Brain microvascular endothelial cell (primary cell): ENCODE results near the gene NDRG4.

Source experiments
- DNase-seq: peaks from one replicate; pipeline ENCODE4 v3.0.0-alpha.2; 2020
- H3K27ac ChIP-seq: fragments of 250-450 bp; sonication (Bioruptor Pico); 2 replicates; pipeline ENCODE4 v1.5.1; 2020; ENCODE audit warnings: mild to moderate bottlenecking, moderate library complexity
- H3K27me3 ChIP-seq: fragments of 250-450 bp; sonication (Bioruptor Pico); replicated peaks from 2 replicates; pipeline ENCODE4 v1.5.1; 2020; ENCODE audit warnings: mild to moderate bottlenecking
- H3K36me3 ChIP-seq: fragments of 250-450 bp; sonication (Bioruptor Pico); replicated peaks from 2 replicates; pipeline ENCODE4 v1.5.1; 2020; ENCODE audit warnings: mild to moderate bottlenecking
- H3K4me3 ChIP-seq: 2 replicates; pipeline ENCODE4 v1.5.1; 2011; ENCODE audit warnings: low read depth, mild to moderate bottlenecking, control low read depth, low read length, moderate library complexity
- in situ Hi-C: cut with HindIII; loops from 2 replicates; pipeline ENCODE4 v1.10.0; 2017; ENCODE audit warnings: low sequenced_read_pairs, low pct_ligation_motif_present
- TF ChIP-seq, protein P1 (sequence below): IDR thresholded peaks from 2 replicates; pipeline ENCODE4 v1.5.1; 2011; ENCODE audit warnings: low read depth, mild to moderate bottlenecking, moderate library complexity, low read length, control low read depth, inconsistent platforms; ENCODE audit errors: missing control alignments

NDRG4 gene

DNA sequence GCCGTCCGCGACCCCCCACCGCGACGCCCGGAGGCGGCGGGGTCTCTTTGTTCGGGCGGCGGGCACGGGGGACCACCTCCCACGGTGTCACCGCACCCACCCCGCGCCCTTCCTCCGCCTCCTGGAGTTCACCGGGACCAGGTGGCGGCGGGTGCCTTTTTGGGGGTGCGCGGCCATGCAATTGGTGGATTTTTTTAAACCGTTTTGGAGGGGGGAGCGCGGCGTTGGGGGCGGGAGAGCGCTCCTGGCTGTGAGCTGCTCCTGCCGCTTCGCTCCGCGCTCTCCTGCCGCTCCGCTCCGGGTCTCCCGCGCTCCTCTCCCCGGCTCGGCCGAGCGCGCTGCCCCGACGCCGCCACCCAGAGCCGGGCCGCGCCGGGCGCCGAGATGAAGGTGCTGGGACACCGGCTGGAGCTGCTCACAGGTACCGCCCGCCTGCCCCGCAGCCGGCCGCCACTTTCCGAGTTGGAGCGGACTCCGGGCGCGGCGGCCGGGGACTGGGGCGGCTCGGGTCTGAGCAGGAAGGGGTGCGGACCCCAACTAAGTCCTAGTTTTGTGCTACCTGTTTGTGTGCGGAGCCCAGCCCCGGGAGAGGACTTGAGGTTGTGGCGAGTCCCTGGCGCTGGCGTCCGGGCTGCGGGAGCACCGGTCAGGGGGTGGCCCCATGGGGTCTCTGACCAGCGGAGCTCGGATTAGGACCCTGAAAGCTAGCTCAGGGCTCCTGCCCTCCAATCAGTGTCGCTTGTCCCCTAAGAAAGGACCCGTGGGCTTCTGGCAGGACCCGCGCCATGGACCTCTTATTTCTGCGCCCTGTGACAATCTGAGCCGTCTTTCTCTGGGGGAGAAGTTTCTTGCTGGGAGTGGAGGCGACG is 35.7 kb upstream of the NDRG4 start:
- Histone ChIP-seq H3K27ac (no peak overlapping the region), H3K36me3 (no peaks in the 10 kb centered on the region), H3K27me3 (peaks cover 46% of the 10 kb centered on the region), H3K4me3 (no peak overlapping the region)
- TF ChIP-seq, protein P1, sequence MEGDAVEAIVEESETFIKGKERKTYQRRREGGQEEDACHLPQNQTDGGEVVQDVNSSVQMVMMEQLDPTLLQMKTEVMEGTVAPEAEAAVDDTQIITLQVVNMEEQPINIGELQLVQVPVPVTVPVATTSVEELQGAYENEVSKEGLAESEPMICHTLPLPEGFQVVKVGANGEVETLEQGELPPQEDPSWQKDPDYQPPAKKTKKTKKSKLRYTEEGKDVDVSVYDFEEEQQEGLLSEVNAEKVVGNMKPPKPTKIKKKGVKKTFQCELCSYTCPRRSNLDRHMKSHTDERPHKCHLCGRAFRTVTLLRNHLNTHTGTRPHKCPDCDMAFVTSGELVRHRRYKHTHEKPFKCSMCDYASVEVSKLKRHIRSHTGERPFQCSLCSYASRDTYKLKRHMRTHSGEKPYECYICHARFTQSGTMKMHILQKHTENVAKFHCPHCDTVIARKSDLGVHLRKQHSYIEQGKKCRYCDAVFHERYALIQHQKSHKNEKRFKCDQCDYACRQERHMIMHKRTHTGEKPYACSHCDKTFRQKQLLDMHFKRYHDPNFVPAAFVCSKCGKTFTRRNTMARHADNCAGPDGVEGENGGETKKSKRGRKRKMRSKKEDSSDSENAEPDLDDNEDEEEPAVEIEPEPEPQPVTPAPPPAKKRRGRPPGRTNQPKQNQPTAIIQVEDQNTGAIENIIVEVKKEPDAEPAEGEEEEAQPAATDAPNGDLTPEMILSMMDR = no peak
- DNase-seq = no peak
- in situ Hi-C loops = no loop called here

- Histone ChIP-seq H3K27me3 (peaks cover 48% of the 10 kb centered on the region), H3K36me3 (no peaks in the 10 kb centered on the region), H3K4me3 (no peak overlapping the region), H3K27ac (no peak overlapping the region)
- DNase-seq = no peak
- in situ Hi-C loops = no loop called here
- TF ChIP-seq, protein P1 = peak; percentile 43
These were observed 34.8 kb upstream of the NDRG4 start for GRCh38 chr16:58464916-58465731.

DNA sequence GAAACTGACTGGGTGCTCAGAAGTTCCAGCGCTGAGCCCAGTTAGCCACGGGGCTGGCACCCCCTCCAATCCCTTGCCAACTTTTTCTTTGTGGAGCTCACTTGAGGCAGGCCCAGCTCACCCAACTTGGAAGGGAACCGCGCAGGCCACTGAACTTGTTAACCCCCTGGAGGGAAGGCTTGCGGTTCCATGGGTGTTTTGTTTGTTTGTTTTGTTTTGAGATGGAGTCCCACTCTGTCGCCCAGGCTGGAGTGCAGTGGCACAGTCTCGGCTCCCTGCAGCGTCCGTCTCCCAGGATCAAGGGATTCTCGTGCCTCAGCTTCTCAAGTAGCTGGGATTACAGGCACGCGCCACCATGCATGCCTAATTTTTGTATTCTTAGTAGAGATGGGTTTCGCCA is 34.1 kb upstream of the NDRG4 start:
- H3K36me3 ChIP-seq = no peaks in the 10 kb centered on the region
- H3K27me3 ChIP-seq = peaks cover 48% of the 10 kb centered on the region
- H3K27ac ChIP-seq = no peak overlapping the region
- no peak for DNase-seq
- TF ChIP-seq, protein P1 = no peak
- no peak overlapping the region for H3K4me3 ChIP-seq
- in situ Hi-C loops = no loop called here

GRCh38 chr16:58466396-58466795 is 33.5 kb upstream of the NDRG4 start:
- TF ChIP-seq, protein P1 = no peak
- DNase-seq = no peak
- Histone ChIP-seq H3K27ac (no peak overlapping the region), H3K36me3 (no peaks in the 10 kb centered on the region), H3K27me3 (peaks cover 48% of the 10 kb centered on the region), H3K4me3 (no peak overlapping the region)
- in situ Hi-C loops = no loop called here

- Histone ChIP-seq H3K4me3 (no peak overlapping the region), H3K36me3 (no peaks in the 10 kb centered on the region), H3K27ac (no peak overlapping the region), H3K27me3 (peaks cover 38% of the 10 kb centered on the region)
- in situ Hi-C loops = no loop called here
- TF ChIP-seq, protein P1 = no peak
- no peak for DNase-seq
These were observed 32.0 kb upstream of the NDRG4 start for GRCh38 chr16:58467905-58468304.
